ENCODE data around the gene JAKMIP1.

The JAKMIP1 gene

GRCh38 chr4:6085028-6085690 is 115.2 kb downstream of the JAKMIP1 start:
- H3K4me3 ChIP-seq (ENCODE audit: low read depth, low read length) = no peak overlapping the region
- DNase-seq (ENCODE audit: low read depth) = no peak

DNA sequence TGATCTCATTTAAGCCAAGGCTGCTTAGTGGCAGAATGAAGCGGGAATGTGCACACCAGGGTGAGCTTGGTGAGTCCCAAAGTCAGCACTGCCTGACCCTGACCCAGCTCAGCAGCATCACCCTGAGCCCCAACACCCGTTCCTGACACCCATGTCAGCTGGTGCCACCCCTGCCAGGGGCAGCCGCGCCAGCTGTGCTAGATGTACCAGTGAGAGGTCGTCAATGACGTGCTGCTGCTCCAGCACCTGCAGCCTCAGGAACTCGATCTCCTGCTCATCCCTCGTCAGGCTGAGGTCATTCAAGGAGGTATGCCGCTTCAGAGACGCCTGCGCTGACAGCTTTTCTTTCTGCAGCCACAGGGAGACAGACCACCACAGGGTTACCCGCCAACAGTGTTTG is 120.4 kb downstream of the JAKMIP1 start:
- no peak overlapping the region for H3K4me3 ChIP-seq (ENCODE audit: low read depth, low read length)
- DNase-seq (ENCODE audit: low read depth) = no peak

DNA sequence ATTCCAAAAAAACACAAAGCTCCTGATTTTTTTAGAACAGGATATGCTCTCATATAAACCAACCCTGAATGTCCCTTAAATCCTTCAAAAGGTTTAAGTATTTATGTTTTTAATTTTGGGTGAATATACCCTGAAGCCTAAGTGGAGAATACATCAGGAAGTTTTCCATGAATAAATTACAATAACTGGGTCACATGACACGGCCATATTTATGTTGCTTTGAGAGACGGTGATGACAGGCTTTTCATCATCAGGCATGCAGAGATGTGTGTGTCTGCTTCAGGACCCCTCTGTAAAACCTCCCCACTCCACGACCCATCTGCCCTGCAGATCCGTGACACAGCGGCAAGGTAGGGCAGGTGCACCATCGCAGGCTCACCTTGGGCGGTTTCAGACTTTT is 121.8 kb downstream of the JAKMIP1 start:
- DNase-seq (ENCODE audit: low read depth) = no peak
- H3K4me3 ChIP-seq (ENCODE audit: low read depth, low read length) = no peak overlapping the region

- DNase-seq (ENCODE audit: low read depth) = no peak
- H3K4me3 ChIP-seq (ENCODE audit: low read depth, low read length) = no peak overlapping the region
Observed at GRCh38 chr4:6076391-6076790, 124.0 kb downstream of the JAKMIP1 start.

GRCh38 chr4:6074758-6075157 is 125.6 kb downstream of the JAKMIP1 start:
- no peak for DNase-seq (ENCODE audit: low read depth)
- H3K4me3 ChIP-seq (ENCODE audit: low read depth, low read length) = no peak overlapping the region

GRCh38 chr4:6071959-6072720 is 128.2 kb downstream of the JAKMIP1 start:
- no peak overlapping the region for H3K4me3 ChIP-seq (ENCODE audit: low read depth, low read length)
- no peak for DNase-seq (ENCODE audit: low read depth)

GRCh38 chr4:6071191-6071958 is 129.0 kb downstream of the JAKMIP1 start:
- DNase-seq (ENCODE audit: low read depth) = no peak
- no peak overlapping the region for H3K4me3 ChIP-seq (ENCODE audit: low read depth, low read length)

DNA sequence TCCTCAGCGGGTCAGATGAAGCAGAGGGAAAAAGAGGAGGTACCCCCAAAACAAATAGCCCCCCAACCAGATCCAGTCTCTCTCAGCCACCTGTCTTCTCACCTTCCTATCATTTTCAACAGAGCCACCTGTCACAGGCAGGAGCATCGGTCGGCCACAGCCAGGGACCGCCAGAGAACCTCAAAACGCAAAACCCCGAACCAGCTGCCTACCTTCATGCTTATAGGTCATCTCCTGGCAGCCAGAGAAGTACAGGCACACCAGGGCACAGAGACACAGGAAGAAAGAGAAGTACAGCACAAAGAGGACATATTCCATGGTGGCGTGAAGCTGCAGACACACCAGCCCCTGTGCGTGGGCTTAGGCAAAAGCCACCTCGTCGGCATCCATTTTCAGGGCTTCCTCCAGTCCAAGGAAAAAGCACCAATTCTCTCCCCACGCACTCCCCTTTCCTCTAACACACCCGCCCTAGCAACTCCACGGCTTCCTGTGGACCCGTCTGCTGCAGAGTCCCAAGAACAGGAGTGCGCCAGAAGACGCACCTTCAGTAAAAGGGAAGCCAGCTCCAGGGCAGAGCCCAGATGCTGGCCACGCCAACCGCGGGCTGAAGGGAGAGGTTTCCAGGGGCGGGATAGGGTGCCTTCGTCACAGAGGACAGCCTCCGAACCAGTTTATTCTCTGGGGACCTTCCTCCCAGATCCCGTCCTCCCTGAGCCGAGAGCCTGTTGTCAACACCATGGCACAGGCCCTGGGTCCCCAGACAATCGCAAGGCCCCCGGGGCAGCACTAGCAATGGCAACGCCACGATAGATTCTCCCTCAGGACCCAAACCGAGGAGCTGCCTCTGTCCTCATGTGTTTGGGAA is 130.3 kb downstream of the JAKMIP1 start:
- no peak overlapping the region for H3K4me3 ChIP-seq (ENCODE audit: low read depth, low read length)
- no peak for DNase-seq (ENCODE audit: low read depth)

- no peak overlapping the region for H3K4me3 ChIP-seq (ENCODE audit: low read depth, low read length)
- DNase-seq (ENCODE audit: low read depth) = no peak
Observed at GRCh38 chr4:6068986-6069385, 131.4 kb downstream of the JAKMIP1 start.

GRCh38 chr4:6065934-6066590 is 134.3 kb downstream of the JAKMIP1 start:
- DNase-seq (ENCODE audit: low read depth) = no peak
- H3K4me3 ChIP-seq (ENCODE audit: low read depth, low read length) = no peak overlapping the region

DNA sequence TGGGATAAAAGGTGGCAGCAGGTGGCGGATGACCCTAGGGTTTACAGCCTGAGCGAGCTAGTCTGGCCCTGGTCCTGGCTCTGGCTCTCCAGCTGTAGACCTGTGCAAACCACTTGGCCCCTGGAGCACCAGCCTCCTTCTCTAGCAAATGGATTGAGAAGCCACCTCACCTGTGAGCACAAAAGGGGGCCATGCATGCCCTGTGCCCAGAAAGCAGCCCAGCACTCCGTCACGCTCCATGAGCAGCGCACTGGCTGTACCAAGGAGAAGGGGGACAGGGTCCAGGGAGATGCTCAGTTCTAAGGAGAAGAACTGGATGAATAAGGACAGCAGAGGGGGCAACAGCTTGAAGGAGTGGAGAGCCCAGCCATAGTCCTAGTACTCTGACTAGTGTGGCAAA is 135.2 kb downstream of the JAKMIP1 start:
- no peak overlapping the region for H3K4me3 ChIP-seq (ENCODE audit: low read depth, low read length)
- no peak for DNase-seq (ENCODE audit: low read depth)

DNA sequence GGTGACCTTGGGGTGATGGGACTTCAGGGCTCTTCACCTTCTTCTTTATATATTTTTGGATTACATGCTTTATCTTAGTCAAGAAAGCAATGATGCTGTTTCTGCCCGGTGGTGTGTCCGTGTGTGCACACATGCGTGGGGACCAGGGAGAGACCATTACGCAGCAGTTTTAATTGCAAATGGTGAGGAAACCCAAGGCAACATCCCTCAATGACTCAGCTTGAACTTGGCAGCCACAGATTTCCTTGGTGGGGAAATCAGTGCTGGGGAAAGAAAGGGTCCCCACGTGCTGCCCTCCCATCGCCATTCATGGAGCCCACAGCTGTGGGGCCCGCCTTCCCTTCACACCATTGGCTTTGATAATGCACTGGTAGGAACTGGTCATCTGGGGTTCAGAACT is 136.0 kb downstream of the JAKMIP1 start:
- no peak for DNase-seq (ENCODE audit: low read depth)
- H3K4me3 ChIP-seq (ENCODE audit: low read depth, low read length) = no peak overlapping the region

DNA sequence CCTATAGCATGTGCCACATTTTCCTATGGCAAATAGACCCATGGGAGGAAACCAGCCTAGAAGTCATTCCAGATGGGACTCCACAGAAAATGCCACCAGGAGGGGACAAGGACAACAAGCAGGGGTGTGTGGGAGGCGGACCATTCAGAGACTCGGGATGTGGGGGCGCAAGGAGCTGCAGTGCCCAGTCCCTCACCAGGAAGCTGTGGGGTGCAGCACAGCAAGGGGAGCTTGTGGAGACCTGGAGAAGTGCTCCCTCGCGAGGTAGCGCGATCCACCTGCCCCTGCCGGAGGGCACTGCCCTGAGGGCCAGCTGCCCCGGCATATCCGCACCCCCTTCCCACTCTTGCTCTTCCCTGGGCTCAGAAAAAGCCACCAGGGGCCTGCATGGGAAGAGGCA is 136.7 kb downstream of the JAKMIP1 start:
- DNase-seq (ENCODE audit: low read depth) = no peak
- H3K4me3 ChIP-seq (ENCODE audit: low read depth, low read length) = no peak overlapping the region

GRCh38 chr4:6062133-6062532 is 138.2 kb downstream of the JAKMIP1 start:
- no peak for DNase-seq (ENCODE audit: low read depth)
- no peak overlapping the region for H3K4me3 ChIP-seq (ENCODE audit: low read depth, low read length)

DNA sequence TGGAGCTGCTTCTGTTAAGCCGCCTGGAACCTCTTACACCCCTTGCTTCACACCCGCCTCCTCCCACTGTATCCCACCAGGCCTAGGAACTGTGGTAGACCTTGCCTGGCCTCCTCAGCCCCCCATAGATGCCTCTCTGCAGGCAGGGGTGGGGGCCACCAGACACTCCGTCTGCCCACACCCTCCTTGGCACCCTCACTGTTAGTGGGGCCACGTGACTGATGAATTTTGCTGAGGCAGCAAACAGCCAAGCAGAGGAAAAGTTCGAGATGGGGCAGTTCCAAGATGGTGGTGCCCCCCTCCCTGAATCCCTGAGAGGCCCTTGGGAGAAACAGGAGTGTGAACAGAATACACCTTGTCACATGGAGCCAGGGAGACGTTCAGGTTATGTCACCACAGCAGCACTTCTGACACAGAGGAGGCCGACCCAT is 141.0 kb downstream of the JAKMIP1 start:
- H3K4me3 ChIP-seq (ENCODE audit: low read depth, low read length) = no peak overlapping the region
- no peak for DNase-seq (ENCODE audit: low read depth)

- DNase-seq (ENCODE audit: low read depth) = no peak
- no peak overlapping the region for H3K4me3 ChIP-seq (ENCODE audit: low read depth, low read length)
Observed at GRCh38 chr4:6058531-6059374, 141.6 kb downstream of the JAKMIP1 start.

- H3K4me3 ChIP-seq (ENCODE audit: low read depth, low read length) = no peak overlapping the region
- DNase-seq (ENCODE audit: low read depth) = no peak
Observed at GRCh38 chr4:6056976-6057766, 143.2 kb downstream of the JAKMIP1 start.

Measured in skeletal muscle cell (primary cell).